Measurements from ENCODE around the gene EBLN2. TPM values are rescaled to one million over a fixed set of nuclear protein-coding genes. Genes with fewer than 3 reads are reported as not detected.

EBLN2 gene
- total RNA-seq, 1 experiment from 2014 or later: 0.79 TPM

DNA sequence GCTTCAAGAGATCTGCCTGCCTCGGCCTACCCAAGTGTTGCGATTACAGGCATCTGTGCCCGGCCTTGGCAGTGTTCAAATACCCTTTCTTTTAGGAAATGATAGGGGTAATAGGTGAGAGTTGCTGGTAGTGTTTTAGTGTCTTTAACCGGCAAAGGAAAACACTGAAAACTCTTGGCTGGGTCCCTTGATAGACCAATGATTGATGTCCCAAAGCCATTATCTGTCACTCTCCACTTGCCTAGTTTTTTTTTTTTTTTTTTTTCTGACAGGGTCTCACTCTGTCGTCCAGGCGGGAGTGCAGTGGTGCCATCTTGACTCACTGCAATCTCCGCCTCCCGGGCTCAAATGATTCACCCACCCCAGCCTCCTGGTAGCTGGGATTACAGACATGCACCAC lies 19.7 kb downstream of the EBLN2 start:
- H3K27me3 ChIP-seq: no peaks in the 10 kb centered on the region
- DNase-seq: no peak
- H3K9me3 ChIP-seq: no peaks in the 10 kb centered on the region
- no peak overlapping the region for H3K4me3 ChIP-seq
- no peaks in the 10 kb centered on the region for H3K36me3 ChIP-seq

- H3K9me3 ChIP-seq: no peaks in the 10 kb centered on the region
- no peak overlapping the region for H3K4me3 ChIP-seq
- H3K27me3 ChIP-seq: no peaks in the 10 kb centered on the region
- H3K36me3 ChIP-seq: no peaks in the 10 kb centered on the region
- DNase-seq: no peak
These were observed 22.7 kb downstream of the EBLN2 start for GRCh38 chr3:73084170-73084569.

GRCh38 chr3:73086071-73086494 lies 24.6 kb downstream of the EBLN2 start:
- H3K27me3 ChIP-seq: no peaks in the 10 kb centered on the region
- DNase-seq: no peak
- no peak overlapping the region for H3K4me3 ChIP-seq

GRCh38 chr3:73094129-73094528 lies 32.7 kb downstream of the EBLN2 start:
- Histone ChIP-seq H3K4me3 (no peak overlapping the region), H3K27me3 (no peaks in the 10 kb centered on the region), H3K36me3 (no peaks in the 10 kb centered on the region), H3K9me3 (no peaks in the 10 kb centered on the region)
- peak; percentile 23 for DNase-seq

More at GRCh38 chr3:73086071-73086494, 24.6 kb downstream of the EBLN2 start:
- H3K36me3 ChIP-seq: no peaks in the 10 kb centered on the region
- no peaks in the 10 kb centered on the region for H3K9me3 ChIP-seq

DNA sequence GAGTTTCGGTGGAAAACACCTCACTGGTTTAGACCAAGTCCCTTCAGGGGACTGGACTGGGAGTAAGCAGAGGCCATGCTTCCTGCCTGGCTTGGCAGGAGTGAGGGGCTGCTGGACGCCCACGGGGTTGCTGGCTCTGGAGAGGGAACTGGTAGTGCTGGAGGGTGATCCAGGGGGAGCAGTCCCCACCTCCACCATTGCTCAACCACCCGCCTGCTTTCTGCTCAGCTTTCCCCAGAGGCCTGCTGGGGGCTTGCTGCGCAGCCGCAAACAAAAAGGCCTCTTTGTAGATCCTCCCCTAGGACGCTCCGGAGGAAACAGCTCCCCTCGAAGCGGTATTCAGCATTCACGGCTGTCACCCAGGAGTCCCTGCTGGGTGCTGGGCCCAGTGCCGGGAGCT lies 33.5 kb downstream of the EBLN2 start:
- Histone ChIP-seq H3K4me3 (no peak overlapping the region), H3K36me3 (no peaks in the 10 kb centered on the region), H3K27me3 (no peaks in the 10 kb centered on the region), H3K9me3 (no peaks in the 10 kb centered on the region)
- no peak for DNase-seq

DNA sequence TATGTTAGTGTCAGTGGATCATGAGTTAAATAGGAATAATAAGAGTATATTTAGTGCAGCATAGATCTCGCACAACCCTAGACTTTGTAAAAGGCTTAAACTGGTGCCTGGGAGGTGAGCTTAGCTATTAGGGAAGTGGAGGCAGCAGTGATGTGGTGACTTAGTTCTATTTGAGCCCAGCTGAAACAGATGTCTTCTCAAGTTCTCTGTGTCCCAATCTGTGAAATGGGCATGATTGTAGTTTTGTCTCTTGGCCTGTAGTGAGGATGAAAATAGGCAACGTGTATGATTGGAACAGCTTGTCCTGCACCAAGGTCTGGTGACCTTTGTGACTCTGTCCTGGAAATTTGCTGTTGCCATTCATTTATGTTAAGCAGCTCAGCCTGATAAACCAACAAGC lies 34.7 kb downstream of the EBLN2 start:
- Histone ChIP-seq H3K36me3 (no peaks in the 10 kb centered on the region), H3K9me3 (no peaks in the 10 kb centered on the region), H3K27me3 (no peaks in the 10 kb centered on the region), H3K4me3 (no peak overlapping the region)
- DNase-seq: no peak

GRCh38 chr3:73098026-73098425 lies 36.6 kb downstream of the EBLN2 start:
- DNase-seq: no peak
- H3K27me3 ChIP-seq: no peaks in the 10 kb centered on the region
- H3K9me3 ChIP-seq: no peaks in the 10 kb centered on the region
- H3K36me3 ChIP-seq: no peaks in the 10 kb centered on the region
- H3K4me3 ChIP-seq: no peak overlapping the region

DNA sequence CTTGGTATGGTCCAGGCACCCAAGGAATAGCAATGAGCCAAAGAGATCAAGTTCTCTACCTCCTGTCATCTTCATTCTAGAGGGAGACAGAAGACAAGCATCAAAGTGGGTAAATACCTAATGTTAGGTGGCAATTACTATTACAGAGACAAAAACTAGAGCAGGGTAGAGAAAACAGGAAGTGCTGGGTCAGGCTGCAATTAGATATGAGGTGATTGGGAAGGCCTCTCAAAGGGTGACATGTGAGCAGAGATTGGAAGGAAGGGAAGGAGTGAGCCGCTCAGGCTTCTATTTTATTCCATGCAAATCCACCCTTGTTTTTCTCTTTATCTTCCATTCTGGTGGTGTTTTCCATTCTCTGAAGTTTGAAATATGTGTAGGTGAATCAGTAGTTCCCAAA lies 37.4 kb downstream of the EBLN2 start:
- DNase-seq: no peak
- no peak overlapping the region for H3K4me3 ChIP-seq
- H3K36me3 ChIP-seq: no peaks in the 10 kb centered on the region
- H3K27me3 ChIP-seq: no peaks in the 10 kb centered on the region
- no peaks in the 10 kb centered on the region for H3K9me3 ChIP-seq

GRCh38 chr3:73100741-73101559 lies 39.5 kb downstream of the EBLN2 start:
- Histone ChIP-seq H3K4me3 (no peak overlapping the region), H3K27me3 (no peaks in the 10 kb centered on the region), H3K9me3 (no peaks in the 10 kb centered on the region), H3K36me3 (no peaks in the 10 kb centered on the region)
- DNase-seq: peak; percentile 31

DNA sequence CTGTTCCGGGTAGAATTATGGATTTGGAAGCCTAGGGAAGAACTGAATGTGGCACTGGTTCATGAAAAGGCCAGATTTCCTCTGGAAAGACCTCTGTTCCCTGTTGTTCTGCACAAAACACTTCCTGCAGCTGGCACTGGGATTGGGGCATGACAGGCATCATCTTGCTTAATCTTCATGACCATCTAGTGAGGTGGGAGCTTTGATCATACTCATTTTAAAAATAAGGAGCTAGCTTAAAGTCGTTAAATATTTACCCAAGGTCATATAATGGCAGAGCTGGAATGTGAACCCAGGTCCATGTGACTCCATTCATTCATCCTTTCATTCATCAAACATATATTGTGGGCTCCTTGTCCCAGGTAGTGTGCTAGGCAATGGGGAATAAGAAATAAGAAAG lies 40.4 kb downstream of the EBLN2 start:
- H3K36me3 ChIP-seq: no peaks in the 10 kb centered on the region
- H3K27me3 ChIP-seq: no peaks in the 10 kb centered on the region
- H3K9me3 ChIP-seq: no peaks in the 10 kb centered on the region
- no peak for DNase-seq
- H3K4me3 ChIP-seq: no peak overlapping the region

DNA sequence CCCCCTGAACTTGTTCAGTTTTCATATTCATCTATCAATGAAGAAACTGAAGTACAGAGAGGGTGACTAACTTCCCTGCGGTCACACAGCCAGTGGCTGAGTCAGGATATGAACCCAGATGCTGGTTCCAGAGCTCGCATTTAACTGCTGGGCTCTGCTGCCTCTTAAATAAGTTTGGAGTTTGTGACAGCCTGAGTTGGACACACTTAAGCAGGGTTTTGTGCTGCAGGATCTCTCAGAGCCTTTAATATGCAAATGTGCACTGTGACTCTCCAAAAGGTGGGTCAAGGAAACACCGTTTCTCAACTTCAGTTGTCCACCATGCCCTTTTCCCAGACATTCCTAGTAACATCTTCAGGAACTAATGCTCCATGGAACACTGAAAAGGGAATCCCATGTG lies 45.8 kb downstream of the EBLN2 start:
- no peak for DNase-seq
- Histone ChIP-seq H3K27me3 (no peaks in the 10 kb centered on the region), H3K36me3 (no peaks in the 10 kb centered on the region), H3K4me3 (no peak overlapping the region), H3K9me3 (no peaks in the 10 kb centered on the region)

DNA sequence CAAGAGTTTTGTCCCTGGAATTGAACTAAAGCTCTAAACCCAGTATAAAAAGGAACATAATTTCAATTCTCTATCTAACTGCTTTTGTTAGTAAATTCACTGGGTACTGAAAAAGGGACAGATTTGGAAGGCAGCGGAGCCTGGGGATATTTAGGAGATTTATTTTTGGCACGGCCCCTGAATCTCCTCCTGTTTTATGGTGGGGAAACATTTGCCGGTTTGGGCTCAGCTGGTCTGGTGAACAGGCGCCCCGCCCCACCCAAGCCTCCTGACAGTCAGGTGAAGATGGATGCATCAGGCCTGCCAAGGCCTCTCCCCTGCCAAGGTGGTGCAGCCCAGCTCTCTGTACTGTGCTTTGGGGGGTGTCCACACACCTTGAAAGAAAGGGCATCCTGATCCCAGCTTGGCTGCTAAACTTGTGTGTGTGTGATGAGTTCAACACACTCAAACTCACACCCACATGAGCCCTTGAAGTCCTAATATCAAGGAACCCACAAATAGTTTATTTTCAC lies 46.3 kb downstream of the EBLN2 start:
- no peak overlapping the region for H3K4me3 ChIP-seq
- no peaks in the 10 kb centered on the region for H3K36me3 ChIP-seq

DNA sequence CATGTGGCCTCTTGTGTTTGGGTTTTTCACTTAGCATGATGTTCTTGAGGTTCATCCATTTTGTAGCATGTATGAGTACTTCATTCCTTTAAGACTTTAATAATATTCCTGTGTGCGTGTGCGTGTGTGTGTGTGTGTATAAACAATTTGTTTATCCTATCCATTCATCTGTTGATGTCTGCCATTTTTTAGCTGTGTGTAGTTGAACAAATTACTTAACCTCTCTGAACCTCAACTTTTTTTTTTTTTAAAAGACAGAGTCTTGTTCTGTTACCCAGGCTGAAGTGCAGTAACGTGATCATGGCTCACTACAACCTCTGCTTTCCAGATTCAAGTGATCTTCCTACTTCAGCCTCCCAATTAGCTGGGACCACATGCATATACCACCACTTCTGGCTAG lies 47.3 kb downstream of the EBLN2 start:
- H3K9me3 ChIP-seq: no peaks in the 10 kb centered on the region
- H3K4me3 ChIP-seq: no peak overlapping the region
- H3K27me3 ChIP-seq: no peaks in the 10 kb centered on the region
- DNase-seq: no peak
- H3K36me3 ChIP-seq: no peaks in the 10 kb centered on the region

More for the DNA sequence above, 46.3 kb downstream of the EBLN2 start:
- Histone ChIP-seq H3K27me3 (no peaks in the 10 kb centered on the region), H3K9me3 (no peaks in the 10 kb centered on the region)
- DNase-seq: no peak

DNA sequence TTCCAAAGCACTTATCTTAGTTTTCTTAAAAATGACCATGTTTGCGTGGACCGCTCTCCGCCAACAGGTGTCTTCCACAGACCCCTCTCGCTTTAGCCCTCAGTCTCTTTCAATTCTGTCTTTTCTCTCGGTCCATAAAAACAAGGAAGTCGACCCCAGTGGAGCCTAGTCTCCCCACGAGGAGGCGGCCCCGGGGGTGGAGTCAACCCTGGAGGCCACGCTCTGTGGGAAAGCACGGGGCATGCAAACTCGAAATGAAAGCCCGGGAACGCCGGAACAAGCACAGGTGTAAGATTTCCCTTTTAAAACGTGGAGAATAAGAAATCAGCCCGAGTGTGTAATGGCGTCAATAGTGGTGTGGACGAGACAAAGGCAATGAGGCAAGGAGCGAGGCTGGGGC lies 49.1 kb downstream of the EBLN2 start:
- Histone ChIP-seq H3K36me3 (no peaks in the 10 kb centered on the region), H3K9me3 (no peaks in the 10 kb centered on the region), H3K27me3 (no peaks in the 10 kb centered on the region), H3K4me3 (no peak overlapping the region)
- no peak for DNase-seq

Other genes starting within 250 kb of the EBLN2 start
- 17.7 and 32.4 TPM in 2 replicates for gene SHQ1, start 213.2 kb upstream of the EBLN2 start, total RNA-seq (2014; rRNA removed; shearing (Covaris generic); ENCODE audit: low replicate concordance)
- gene GXYLT2, start 173.6 kb upstream of the EBLN2 start, total RNA-seq (2014; rRNA removed; shearing (Covaris generic); ENCODE audit: low replicate concordance): 0.81 and 0.89 TPM in 2 replicates
- 18.9 and 26.4 TPM in 2 replicates for gene PPP4R2, start 64.8 kb upstream of the EBLN2 start, total RNA-seq (2014; rRNA removed; shearing (Covaris generic); ENCODE audit: low replicate concordance)